CD14-positive monocyte (primary cell): ENCODE measurements around the gene ZFP90. TPM values are rescaled to one million over a fixed set of nuclear protein-coding genes. Genes with fewer than 3 reads are reported as not detected.
A peak's percentile ranks its signal among the peaks of the same experiment; 100 is the strongest.

ENCODE experiments used
- DNase-seq, 3 donors: peaks; one replicate each; pipeline ENCODE4 v3.0.0-alpha.2; 2011 to 2022
- H2AFZ ChIP-seq: 2 replicates; pipeline ENCODE4 v1.6.0; 2012; ENCODE audit warnings: mild to moderate bottlenecking, low read depth, low read length, inconsistent platforms; ENCODE audit not compliant: insufficient read depth, poor library complexity, severe bottlenecking
- H3K27ac ChIP-seq, 2 donors: 1 replicate in 1 of 2; 2 replicates in 1 of 2; pipeline ENCODE4 v1.5.1; 2012 to 2013; ENCODE audit warnings: low read length in 2 of 2, control low read depth in 1 of 2, inconsistent platforms in 1 of 2, low read depth in 1 of 2, mild to moderate bottlenecking in 1 of 2
- H3K27me3 ChIP-seq, 2 donors: one replicate each; pipeline versions ENCODE4 v1.6.0 to v1.6.1; 2011 to 2013; ENCODE audit warnings: low read length in 2 of 2; ENCODE audit not compliant: control insufficient read depth in 2 of 2, insufficient read depth in 2 of 2
- H3K36me3 ChIP-seq, 2 donors: replicated peaks in 1 of 2; 1 replicate in 1 of 2; 2 replicates in 1 of 2; pipeline versions ENCODE4 v1.5.1 to v1.6.1; 2012 to 2013; ENCODE audit warnings: low read length in 2 of 2, control low read depth in 1 of 2, inconsistent platforms in 1 of 2, mild to moderate bottlenecking in 1 of 2; ENCODE audit not compliant: insufficient read depth in 2 of 2, control insufficient read depth in 1 of 2
- H3K4me1 ChIP-seq, 2 donors: 1 replicate in 1 of 2; 2 replicates in 1 of 2; pipeline versions ENCODE4 v1.5.1 to v1.6.1; 2012 to 2013; ENCODE audit warnings: low read length in 2 of 2, control low read depth in 1 of 2, inconsistent platforms in 1 of 2, mild to moderate bottlenecking in 1 of 2, moderate library complexity in 1 of 2; ENCODE audit not compliant: insufficient read depth in 2 of 2, control insufficient read depth in 1 of 2
- H3K4me2 ChIP-seq: replicated peaks from 2 replicates; pipeline ENCODE3; 2012; ENCODE audit warnings: low read length, moderate library complexity, mild to moderate bottlenecking; ENCODE audit not compliant: poor library complexity, severe bottlenecking; ENCODE audit errors: extremely low read depth
- H3K4me3 ChIP-seq, 3 experiments: fragments of 200-600 bp in 1 of 3; sonication (generic) in 1 of 3; replicated peaks in 1 of 3; 1 replicate in 2 of 3; 2 replicates in 1 of 3; pipeline ENCODE4 v1.5.1; 2011 to 2013; ENCODE audit warnings: low read length in 3 of 3, mild to moderate bottlenecking in 3 of 3, control low read depth in 2 of 3, low read depth in 2 of 3, inconsistent platforms in 1 of 3, moderate library complexity in 1 of 3
- H3K79me2 ChIP-seq: 2 replicates; pipeline ENCODE4 v1.6.0; 2012; ENCODE audit warnings: mild to moderate bottlenecking, control low read depth, inconsistent platforms, low read length, moderate library complexity; ENCODE audit not compliant: insufficient read depth
- H3K9ac ChIP-seq: 2 replicates; pipeline ENCODE4 v1.6.0; 2017; ENCODE audit warnings: low read length, mild to moderate bottlenecking; ENCODE audit not compliant: insufficient read depth, poor library complexity, severe bottlenecking
- H3K9me3 ChIP-seq, 2 donors: replicated peaks in 1 of 2; 1 replicate in 1 of 2; 2 replicates in 1 of 2; pipeline versions ENCODE4 v1.5.1 to v1.6.1; 2012 to 2013; ENCODE audit warnings: low read length in 2 of 2, control low read depth in 1 of 2; ENCODE audit not compliant: control insufficient read depth in 1 of 2, insufficient read depth in 1 of 2
- H4K20me1 ChIP-seq: 2 replicates; pipeline ENCODE4 v1.6.0; 2012; ENCODE audit warnings: mild to moderate bottlenecking, low read length, control low read depth, moderate library complexity; ENCODE audit not compliant: insufficient read depth
- H3K27ac Mint-ChIP-seq, 7 donors: one replicate each; pipeline ENCODE4 v1.8.0; 2020; ENCODE audit warnings: mild to moderate bottlenecking in 7 of 7, mixed read lengths in 7 of 7, moderate library complexity in 6 of 7, inconsistent platforms in 2 of 7
- H3K27me3 Mint-ChIP-seq, 3 donors: one replicate each; pipeline ENCODE4 v1.8.0; 2021 to 2022; ENCODE audit warnings: low read depth in 3 of 3, mild to moderate bottlenecking in 3 of 3, mixed read lengths in 3 of 3, moderate library complexity in 3 of 3, inconsistent platforms in 1 of 3
- H3K36me3 Mint-ChIP-seq, 2 donors: one replicate each; pipeline ENCODE4 v1.8.0; 2020; ENCODE audit warnings: mixed read lengths in 2 of 2, inconsistent platforms in 1 of 2, mild to moderate bottlenecking in 1 of 2
- H3K4me1 Mint-ChIP-seq: one replicate; pipeline ENCODE4 v1.8.0; 2020; ENCODE audit warnings: mild to moderate bottlenecking, mixed read lengths
- H3K4me3 Mint-ChIP-seq, 2 donors: one replicate each; pipeline ENCODE4 v1.8.0; 2020; ENCODE audit warnings: mild to moderate bottlenecking in 2 of 2, mixed read lengths in 2 of 2, moderate library complexity in 1 of 2
- H3K9me3 Mint-ChIP-seq, 7 donors: one replicate each; pipeline ENCODE4 v1.8.0; 2020 to 2022; ENCODE audit warnings: mixed read lengths in 7 of 7, mild to moderate bottlenecking in 6 of 7, moderate library complexity in 6 of 7, inconsistent platforms in 2 of 7
- WGBS: methylation state at CpG from one replicate; pipeline ENCODE4 v1.1.5; 2013; ENCODE audit warnings: missing lambda C conversion rate; ENCODE audit not compliant: insufficient coverage; 5-methylcytosine and 5-hydroxymethylcytosine counted together
- intact Hi-C, 2 donors: fragments of 100-400 bp; cut with micrococcal nuclease; formaldehyde crosslinking; loops; one replicate each; pipeline versions ENCODE4 v1.15.0 to v1.15.1; 2023
- polyA plus RNA-seq, 3 donors: library from polyadenylated mRNA; depleted of rRNA in 1 of 3; unstranded in 2 of 3; stranded (reverse) in 1 of 3; fragments of 300-500 nt in 2 of 3; fragments of >200 nt in 1 of 3; fragmentation: Illumina TruSeq in 2 of 3; gene quantifications; 1 replicate in 2 of 3; 2 replicates in 1 of 3; pipeline ENCODE4 v1.2.3, GENCODE V29; 2012 to 2021
- TF ChIP-seq, protein P1 (sequence below): fragments of 200-600 bp; IDR thresholded peaks from one replicate; pipeline ENCODE4 v1.8.0; 2022; ENCODE audit warnings: antibody characterized with exemption, mild to moderate bottlenecking

The ZFP90 gene
- polyA plus RNA-seq, 3 donors = 4.2 to 7.9 (median 6.3) TPM

DNA sequence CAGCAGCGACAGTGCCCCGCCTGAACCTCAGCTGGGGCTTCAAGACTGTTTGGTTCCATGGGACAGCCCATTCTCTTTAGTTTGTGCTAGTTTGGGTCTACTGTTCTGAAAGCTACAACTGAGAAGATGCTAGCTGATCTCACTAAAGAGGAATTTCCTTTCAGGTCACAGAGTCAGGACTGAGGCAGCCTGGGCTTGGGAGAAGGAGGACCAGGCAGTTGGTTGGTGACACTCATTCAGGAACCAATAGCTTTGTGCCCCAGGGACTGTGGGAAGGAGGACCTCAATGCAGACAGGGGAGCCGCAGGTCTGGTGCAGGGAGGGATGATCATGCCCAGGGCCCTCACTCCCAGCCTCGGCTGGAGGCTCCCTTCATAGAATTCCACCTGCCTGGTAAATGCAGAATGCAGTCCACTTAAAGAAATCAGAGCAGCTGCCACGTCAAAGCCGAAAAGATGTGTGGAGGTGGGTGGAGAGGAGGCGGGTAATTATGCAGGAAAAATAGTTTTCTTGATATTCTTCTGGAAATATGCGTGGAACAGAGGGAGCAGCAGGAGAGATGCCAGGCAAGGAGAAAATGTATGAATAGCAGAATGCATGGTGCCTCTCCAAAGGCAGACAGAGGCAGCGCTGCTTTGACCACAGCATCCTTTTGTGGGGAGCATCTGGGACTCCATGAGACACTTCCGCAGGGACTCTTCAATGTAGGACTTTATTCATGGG lies 32.6 kb upstream of the ZFP90 start:
- no peak overlapping the region for H3K4me3 ChIP-seq
- H3K9me3 Mint-ChIP-seq = peaks cover 0 to under 1% (median 0%) of the 10 kb centered on the region in 7 donors
- no peak for DNase-seq
- H3K27me3 Mint-ChIP-seq = peaks cover 9 to 22% (median 19%) of the 10 kb centered on the region in 3 donors
- no peak overlapping the region for H3K27ac ChIP-seq
- H3K27ac Mint-ChIP-seq = peak overlapping the region in 1 of 7 donors; percentile 3
- 87% methylated on average over 9 of the region's 10 CpGs for WGBS
- peaks cover 24% of the 10 kb centered on the region for H3K4me1 Mint-ChIP-seq
- peaks cover 20 to 24% of the 10 kb centered on the region in 2 donors for H3K4me1 ChIP-seq
- H4K20me1 ChIP-seq = no peaks in the 10 kb centered on the region
- no peaks in the 10 kb centered on the region for H3K36me3 ChIP-seq
- intact Hi-C loops = no loop called here
- H3K9ac ChIP-seq = no peak overlapping the region
- no peak overlapping the region for H3K4me3 Mint-ChIP-seq
- H3K9me3 ChIP-seq = no peaks in the 10 kb centered on the region
- H2AFZ ChIP-seq = no peak overlapping the region
- H3K27me3 ChIP-seq = no peaks in the 10 kb centered on the region
- no peak overlapping the region for H3K4me2 ChIP-seq
- TF ChIP-seq, protein P1, sequence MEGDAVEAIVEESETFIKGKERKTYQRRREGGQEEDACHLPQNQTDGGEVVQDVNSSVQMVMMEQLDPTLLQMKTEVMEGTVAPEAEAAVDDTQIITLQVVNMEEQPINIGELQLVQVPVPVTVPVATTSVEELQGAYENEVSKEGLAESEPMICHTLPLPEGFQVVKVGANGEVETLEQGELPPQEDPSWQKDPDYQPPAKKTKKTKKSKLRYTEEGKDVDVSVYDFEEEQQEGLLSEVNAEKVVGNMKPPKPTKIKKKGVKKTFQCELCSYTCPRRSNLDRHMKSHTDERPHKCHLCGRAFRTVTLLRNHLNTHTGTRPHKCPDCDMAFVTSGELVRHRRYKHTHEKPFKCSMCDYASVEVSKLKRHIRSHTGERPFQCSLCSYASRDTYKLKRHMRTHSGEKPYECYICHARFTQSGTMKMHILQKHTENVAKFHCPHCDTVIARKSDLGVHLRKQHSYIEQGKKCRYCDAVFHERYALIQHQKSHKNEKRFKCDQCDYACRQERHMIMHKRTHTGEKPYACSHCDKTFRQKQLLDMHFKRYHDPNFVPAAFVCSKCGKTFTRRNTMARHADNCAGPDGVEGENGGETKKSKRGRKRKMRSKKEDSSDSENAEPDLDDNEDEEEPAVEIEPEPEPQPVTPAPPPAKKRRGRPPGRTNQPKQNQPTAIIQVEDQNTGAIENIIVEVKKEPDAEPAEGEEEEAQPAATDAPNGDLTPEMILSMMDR = no peak
- H3K36me3 Mint-ChIP-seq = no peaks in the 10 kb centered on the region
- H3K79me2 ChIP-seq = no peaks in the 10 kb centered on the region

DNA sequence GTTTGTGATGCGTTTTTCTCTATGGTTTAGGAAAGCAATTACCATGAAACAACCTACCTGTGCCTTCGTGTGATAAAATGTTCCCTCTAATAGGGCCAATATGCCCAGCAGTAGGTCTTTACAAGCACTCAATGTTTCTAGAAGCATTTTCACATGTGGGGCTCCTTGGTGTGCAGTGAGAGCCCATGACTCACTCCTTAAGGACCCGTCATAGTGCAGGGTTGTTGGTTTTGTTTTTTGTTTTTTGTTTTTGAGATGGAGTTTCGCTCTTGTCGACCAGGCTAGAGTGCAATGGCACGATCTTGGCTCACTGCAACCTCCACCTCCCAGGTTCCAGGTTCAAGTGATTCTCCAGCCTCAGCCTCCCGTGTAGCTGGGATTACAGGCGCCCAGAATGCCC lies 31.1 kb upstream of the ZFP90 start:
- no peak overlapping the region for H3K4me2 ChIP-seq
- Mint-ChIP-seq H3K4me1 (peaks cover 32% of the 10 kb centered on the region), H3K27ac (no peak overlapping the region), H3K27me3 (peaks cover 9 to 22% (median 19%) of the 10 kb centered on the region in 3 donors), H3K9me3 (peaks cover 0 to 3% (median 0%) of the 10 kb centered on the region in 7 donors), H3K36me3 (no peaks in the 10 kb centered on the region), H3K4me3 (no peak overlapping the region)
- no peak overlapping the region for H3K9ac ChIP-seq
- H3K79me2 ChIP-seq = no peaks in the 10 kb centered on the region
- H4K20me1 ChIP-seq = no peaks in the 10 kb centered on the region
- no peak overlapping the region for H2AFZ ChIP-seq
- no peak overlapping the region for H3K4me3 ChIP-seq
- intact Hi-C loops = no loop called here
- WGBS = 33% methylated on average over 1 of the region's 8 CpGs
- no peak overlapping the region for H3K27ac ChIP-seq
- no peaks in the 10 kb centered on the region for H3K27me3 ChIP-seq
- H3K4me1 ChIP-seq = peaks cover 31 to 35% of the 10 kb centered on the region in 2 donors
- no peak for DNase-seq
- H3K9me3 ChIP-seq = no peaks in the 10 kb centered on the region
- no peaks in the 10 kb centered on the region for H3K36me3 ChIP-seq
- TF ChIP-seq, protein P1 = no peak
